HT-29 (cell line): ENCODE results near the gene NOX5. TPM values are rescaled to one million over a fixed set of nuclear protein-coding genes. Genes with fewer than 3 reads are reported as not detected.

Experiments
- DNase-seq: peaks from one replicate; pipeline ENCODE4 v3.0.0-alpha.2; 2015; ENCODE audit warnings: low spot score
- total RNA-seq: library from RNA; depleted of rRNA; stranded (reverse); fragments of >200 nt; shearing (Covaris generic); gene quantifications from 2 replicates; pipeline ENCODE4 v1.2.3, GENCODE V29; 2014

NOX5 gene
- total RNA-seq, 1 experiment from 2014 or later = not detected

DNA sequence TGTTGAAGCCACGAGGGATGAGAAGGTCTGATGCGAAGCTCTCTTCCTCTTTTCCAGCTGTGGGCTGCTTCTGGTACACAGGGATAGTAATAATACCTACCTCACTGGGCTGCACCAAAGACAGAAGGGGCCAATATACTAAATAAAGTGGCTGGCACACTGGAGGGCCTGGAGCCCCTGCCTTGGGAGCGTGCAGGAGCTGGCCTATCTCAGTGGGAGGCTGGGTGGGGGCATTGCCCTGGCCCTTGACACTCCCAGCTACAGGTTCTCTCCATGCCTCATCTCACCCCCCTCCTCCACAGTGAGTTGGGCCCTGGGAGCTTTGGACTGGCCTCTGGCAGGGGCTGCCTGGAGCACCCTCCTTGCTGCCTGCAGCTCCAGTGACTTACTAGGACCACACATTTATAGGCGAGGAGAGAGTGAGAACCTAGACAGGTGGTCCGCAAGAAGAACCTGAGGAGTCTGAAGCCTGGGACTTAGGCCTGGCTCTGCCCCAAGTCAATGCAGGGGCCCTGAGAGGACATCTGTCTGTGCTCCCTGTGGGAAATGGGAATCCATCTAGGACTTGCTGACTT, 1.6 kb downstream of the NOX5 start:
- DNase-seq = no peak

DNA sequence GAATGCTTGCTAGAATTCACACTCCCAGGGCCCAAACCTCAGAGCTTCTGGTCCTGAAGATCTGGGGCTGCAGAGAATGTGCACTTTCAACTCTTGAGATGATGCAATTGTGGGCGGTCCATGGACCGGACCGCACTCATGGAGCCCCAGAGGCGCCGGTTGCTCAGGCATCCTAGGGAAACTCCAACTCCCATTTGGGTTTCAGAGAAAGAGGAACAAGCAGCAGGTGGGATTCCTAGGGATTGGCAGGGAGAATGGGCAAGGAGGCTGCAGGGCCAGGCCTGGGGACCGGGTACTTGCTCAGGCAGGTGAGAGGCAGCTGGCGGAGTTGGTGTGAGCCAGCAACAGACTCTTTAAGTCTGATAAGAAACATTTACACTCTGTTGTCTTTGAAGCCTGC, 3.5 kb downstream of the NOX5 start:
- no peak for DNase-seq

DNA sequence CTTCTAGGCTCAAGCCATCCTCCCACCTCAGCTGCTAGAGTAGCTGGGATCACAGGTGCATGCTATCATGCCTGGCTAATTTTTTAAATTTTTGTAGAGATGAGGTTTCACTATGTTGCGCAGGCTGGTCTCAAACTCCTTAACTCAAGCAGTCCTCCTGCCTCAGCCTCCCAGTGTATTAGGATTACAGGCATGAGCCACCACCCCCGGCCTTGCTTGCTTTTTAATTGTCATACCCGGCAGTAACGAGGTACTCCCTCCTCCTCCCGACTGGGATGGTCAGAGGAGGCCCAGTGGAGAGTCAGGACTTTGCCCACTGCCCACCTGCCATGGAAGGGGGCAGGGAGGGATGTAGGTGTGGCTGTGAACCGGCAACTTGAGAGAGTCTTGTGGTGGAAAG, 4.5 kb downstream of the NOX5 start:
- no peak for DNase-seq

DNA sequence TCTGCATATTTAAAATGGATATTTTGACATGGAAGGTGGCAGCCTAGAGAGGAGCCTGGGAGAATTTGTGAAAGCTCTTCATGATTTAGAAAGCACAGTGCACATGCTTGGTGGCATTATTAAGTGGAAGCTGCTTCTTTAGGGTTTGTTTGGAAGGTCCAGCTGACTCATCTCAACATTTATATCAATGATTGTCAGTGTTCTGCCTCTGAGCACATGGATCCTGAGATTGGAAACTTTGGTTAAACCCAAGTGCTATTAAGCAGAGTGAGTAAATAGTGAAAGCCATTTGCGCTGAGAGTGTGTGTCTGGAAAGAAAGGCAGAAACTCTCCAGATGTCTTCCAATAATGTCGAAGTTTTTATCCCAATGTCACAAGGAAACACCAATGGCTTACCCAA, 7.4 kb downstream of the NOX5 start:
- DNase-seq = no peak

DNA sequence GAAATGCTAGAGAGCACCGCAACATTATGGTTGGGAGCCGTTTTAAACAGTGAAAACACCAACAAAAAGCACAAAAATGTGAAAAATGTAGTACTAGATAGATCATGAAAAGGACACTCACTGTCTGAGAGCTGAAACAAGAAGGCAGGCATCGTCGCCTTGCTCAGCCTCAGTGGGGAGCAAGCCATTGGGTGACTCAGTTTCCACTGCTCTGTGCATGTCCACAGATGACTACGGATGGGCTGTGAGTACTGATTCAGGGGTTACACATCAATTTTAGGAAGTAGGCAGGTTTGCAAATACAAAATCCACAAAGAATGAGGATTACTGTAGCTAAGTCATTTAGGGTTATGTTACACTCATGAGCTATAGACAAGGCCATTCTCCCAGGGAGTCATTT, 10.8 kb downstream of the NOX5 start:
- DNase-seq = no peak

DNA sequence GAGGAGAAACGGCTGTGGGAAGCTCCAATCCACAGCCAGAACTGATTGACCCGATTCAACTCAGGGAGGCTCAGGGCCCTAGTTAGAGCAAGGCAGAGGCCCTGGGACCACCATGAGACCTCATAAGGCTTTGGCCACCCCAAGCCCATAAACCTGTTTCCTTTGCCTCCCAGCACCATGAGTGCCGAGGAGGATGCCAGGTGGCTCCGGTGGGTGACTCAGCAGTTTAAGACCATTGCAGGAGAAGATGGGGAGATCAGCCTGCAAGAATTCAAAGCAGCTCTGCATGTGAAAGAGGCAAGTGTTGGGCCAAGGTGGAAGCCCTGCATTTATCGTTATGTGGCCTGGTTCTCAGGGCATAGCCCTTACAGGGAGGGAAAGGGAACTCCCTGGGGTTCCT, 11.9 kb downstream of the NOX5 start:
- no peak for DNase-seq

DNA sequence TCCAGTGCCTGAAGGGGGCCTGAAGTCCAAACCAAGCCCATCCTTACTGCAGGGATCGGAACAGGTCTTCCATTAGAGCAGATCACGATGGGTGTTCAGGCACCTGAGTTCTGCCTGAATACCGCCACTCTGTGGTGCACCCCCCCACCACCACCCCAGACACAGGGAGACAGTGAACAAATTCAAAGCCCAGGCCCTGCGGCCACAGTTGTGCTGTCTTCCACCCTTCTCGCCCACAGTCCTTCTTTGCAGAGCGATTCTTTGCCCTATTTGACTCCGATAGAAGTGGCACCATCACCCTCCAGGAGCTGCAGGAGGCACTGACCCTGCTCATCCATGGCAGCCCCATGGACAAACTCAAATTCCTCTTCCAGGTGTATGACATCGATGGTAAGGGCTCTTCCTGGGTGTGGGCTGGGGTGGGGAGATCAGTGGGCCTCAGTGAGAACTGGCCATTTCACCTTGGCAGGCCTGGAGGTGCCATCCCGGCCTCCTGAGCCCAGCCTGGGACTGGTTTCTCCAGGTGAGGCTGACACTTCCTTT, 13.6 kb downstream of the NOX5 start:
- no peak for DNase-seq

DNA sequence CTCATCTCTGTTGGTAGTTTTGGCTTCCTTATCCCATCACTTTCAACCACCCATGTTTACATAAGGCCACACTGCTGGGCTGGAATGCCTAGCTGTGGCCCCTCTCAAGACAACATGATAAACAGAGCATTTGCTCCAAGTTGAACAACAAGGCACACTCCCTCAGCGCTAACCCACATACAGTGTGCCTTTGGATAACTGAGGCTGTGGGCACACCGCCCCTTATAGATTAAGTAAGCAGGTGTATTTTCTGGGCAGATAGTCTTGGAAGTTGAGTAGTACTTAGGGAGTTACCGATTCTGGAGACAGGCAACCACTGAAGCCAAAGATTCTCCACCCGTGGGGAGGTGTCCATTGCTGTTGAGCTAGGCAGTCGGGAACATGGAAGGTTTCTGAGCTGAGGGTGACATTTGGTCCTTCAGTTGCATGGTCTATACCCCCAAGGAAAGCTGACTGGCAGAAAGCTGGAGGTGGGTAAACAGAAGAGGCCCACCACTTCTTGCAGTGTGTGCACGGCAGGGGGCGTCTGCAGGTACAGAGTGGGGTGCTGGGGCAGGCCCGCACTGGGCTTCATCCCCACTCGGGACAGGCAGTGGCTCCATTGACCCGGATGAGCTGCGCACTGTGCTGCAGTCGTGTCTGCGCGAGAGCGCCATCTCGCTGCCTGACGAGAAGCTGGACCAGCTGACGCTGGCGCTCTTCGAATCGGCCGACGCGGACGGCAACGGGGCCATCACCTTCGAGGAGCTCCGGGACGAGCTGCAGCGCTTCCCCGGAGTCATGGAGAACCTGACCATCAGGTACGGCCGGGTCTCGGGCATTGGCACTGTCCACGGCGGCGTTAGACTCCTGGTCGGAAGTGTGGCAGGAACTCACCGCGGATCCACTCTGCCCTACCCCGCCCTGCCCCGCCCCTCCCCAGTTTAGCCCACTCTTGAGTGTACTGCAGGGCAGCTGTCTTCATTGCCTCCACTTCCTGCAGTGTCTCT, 16.8 kb downstream of the NOX5 start:
- DNase-seq = peak; percentile 68

DNA sequence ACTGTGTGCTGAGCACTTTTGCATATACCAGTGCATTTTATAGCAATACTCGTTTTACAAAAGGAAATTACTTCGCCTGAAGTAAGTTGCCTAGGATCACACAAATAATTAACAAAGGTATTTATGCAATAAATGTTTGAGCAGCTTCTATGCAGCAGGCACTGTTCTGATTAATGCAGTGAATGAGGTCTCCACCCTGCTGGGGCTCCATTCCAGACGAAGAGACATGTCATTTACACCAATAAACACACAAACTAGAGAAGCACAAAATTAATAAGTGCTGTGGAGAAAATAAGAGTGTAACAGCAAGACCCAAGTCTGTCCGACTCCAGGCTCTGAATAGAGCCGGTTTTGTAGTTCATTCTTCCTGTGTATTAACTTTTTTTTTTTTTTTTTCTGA, 17.5 kb downstream of the NOX5 start:
- peak; percentile 19 for DNase-seq

DNA sequence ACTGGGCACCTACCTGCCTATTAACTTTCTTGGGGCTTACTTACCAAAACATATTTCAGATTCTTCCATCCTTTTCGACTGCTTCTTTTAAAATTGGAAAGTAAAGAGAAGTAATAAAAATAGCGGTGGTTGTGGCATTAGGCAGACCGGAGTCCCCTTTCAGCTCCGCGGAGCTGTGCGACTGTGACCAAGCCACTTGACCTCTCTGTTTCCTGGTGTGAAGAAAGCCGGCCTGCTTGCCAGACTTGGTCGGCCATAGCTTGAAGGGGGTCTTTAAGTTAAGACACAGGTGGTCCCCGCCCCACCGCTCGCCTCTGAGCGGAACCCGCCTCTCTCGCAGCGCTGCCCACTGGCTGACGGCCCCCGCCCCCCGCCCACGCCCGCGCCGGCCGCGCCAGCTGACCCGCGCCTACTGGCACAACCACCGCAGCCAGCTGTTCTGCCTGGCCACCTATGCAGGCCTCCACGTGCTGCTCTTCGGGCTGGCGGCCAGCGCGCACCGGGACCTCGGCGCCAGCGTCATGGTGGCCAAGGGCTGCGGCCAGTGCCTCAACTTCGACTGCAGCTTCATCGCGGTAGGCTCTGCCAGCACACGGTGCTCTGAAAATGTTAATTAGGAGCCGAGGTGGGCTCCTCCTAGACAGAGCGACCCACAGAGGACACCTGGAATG, 18.3 kb downstream of the NOX5 start:
- no peak for DNase-seq

DNA sequence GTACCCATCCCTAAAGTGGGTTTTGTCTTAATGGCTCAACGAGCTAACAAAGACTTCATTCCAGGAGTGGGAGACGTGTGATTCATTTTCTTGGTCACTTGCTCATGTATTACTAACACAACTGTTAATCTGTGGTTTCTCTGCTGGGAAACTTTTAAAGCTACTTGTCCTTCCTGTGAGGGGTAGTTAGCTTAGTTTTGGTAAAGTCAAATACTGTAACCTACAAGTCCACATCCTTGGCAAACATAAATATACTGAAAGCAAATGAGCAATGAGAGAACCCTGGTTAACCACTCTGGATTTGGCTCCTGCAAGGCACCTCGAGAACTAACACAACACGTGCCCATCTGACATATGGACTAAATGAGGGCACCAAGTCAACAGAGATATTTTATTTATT, 19.9 kb downstream of the NOX5 start:
- DNase-seq = no peak

DNA sequence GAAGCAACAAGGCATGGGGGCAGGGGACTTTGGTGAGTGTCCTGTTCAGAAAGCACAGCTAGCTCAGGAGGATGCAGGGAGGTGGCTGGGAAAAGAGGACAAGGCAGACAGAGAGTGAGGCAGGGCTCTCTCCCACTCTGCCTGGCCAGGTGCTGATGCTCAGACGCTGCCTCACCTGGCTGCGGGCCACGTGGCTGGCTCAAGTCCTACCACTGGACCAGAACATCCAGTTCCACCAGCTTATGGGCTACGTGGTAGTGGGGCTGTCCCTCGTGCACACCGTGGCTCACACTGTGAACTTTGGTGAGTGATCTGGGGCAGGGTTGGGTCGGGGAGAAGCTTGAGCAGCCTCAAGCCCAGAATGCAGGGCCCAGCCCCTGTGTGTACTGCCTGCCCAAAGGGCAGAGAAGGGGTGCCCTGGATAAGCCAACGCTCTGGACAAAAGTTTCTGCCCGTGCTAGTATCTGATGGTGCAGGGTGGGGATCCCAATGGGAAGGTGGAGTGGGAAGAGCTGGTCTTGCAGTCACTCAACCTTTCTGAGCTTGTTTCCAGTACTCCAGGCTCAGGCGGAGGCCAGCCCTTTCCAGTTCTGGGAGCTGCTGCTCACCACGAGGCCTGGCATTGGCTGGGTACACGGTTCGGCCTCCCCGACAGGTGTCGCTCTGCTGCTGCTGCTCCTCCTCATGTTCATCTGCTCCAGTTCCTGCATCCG, 20.9 kb downstream of the NOX5 start:
- DNase-seq = peak; percentile 72

DNA sequence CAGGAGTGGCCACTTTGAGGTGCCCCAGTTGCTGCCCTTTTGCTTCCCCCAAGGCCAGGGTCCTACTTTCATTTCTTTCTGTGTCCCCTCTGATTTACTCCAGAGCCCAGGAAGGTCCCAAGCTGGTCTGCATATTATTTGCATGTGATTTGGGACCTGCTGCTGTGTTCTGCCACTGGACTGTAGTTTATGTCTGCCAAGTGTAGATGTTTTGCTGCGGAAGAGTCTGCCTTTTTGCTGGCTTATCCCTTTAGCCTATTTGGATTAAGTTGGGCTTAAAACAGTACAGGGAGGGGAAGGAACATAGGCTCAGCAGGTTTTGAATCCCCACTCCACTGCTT, 21.4 kb downstream of the NOX5 start:
- no peak for DNase-seq

DNA sequence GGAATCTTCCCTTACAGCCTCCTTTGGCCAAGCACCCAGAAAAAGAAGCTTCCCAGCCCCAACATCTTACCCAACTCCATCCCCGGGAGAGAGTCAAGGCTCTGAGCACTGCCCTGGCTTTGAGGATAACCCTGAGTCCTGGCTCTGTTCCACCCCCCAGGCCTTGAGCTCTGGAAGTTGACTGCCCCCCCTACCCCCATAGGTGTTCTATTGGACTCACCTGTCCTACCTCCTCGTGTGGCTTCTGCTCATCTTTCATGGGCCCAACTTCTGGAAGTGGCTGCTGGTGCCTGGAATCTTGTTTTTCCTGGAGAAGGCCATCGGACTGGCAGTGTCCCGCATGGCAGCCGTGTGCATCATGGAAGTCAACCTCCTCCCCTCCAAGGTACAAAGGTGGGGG, 22.3 kb downstream of the NOX5 start:
- DNase-seq = no peak

DNA sequence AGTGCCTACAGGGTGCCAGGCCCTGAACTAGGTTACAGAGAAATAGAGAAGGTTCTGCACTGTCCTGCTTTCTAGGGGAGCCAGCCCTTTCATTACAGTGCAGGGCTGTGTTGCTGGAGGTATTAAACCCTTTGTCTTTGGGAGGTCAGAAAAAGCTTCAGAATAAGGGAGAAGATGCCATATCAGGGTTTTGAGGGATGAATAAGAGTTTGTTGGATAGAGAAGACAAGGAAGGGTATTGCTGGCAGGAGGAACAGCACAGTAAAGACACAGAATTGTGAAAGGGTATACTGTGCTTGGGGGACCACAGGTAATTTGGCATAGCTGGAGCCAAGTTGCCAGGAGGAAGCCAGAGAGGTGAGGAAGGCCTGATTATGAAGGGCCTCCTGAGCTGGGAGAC, 23.0 kb downstream of the NOX5 start:
- DNase-seq = no peak

DNA sequence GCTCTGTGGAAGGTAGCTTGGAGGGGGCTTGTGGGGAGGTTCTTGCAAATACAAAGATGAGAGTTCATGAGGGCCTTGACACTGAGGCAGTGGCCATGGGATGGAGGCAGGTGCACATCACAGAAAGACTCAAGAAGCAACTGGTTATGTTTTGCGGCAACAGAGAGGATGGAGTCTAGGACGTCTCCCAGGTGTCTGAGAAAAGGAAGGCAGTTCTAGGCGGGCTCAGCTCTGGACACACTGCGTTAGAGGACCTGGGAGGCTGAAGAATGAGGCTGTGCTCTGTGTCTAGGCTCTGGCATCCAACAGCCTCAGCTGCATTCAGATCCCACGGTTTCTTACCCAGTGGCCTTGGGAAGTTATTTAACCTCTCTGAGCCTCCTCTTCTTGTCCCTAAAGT, 23.5 kb downstream of the NOX5 start:
- no peak for DNase-seq

DNA sequence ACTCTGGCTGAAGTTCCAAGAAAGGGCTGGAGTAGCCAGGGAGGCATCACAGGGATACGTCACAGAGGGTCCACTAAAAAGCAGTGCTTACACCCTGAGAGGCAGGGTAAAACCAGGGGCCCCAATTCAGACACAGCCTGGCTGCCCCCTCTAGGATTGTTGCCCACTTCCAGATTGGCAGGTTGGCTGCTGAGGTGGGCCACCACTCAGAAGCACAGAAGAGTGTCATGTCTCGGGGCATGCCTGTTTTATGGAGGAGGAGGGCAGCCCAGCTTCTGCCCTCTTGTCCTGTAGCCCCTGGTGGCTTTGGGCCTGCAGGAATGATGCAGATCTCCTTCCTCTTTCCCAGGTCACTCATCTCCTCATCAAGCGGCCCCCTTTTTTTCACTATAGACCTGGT, 24.0 kb downstream of the NOX5 start:
- DNase-seq = no peak

DNA sequence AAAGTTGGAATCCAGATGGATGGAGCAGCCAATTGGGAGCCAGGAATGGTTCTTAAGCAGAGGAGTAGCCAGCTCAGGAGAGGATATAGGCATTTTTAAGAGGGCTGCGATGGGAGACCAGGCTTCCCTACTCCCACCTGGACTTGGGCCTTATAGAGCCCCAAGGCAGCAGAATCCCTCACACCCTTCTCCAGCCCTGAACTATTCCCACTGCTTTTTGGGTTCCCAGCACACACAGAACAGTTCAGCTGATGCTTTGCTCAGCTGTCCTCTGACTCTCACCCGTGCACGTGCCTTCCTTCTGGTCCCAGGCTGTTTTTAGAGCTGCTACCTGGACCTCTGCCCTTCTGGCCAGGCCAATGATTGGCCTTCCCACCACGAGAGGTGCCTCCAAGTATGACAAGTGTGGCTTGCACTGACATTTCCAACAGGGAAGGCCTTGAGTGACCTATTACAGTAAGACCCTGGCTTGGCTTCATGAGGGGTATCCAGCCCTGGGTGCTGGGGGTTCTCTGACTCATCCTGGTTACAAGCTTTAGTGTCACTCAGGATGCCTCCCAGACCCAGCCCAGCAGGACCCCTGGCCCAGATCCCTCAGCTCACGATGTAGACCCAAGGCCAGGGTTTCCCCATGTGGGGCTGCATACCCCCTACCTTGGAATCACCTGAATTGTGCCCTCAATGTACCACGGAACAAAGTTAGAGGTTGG, 25.2 kb downstream of the NOX5 start:
- DNase-seq = no peak

DNA sequence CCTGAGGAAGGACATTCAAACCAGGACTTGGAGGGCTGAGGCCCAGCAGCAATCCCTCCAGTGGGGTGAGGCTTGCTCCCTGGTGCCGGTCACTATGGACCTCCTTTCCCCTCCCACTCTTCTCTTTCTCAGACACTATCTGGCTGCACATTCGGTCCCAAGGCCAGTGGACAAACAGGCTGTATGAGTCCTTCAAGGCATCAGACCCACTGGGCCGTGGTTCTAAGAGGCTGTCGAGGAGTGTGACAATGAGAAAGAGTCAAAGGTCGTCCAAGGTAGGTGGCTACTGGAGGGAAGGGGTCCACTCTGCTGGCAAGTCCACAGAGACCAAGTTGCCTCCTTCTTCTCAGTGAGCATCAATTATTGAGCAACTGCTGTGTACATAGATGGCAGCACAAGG, 28.0 kb downstream of the NOX5 start:
- no peak for DNase-seq

DNA sequence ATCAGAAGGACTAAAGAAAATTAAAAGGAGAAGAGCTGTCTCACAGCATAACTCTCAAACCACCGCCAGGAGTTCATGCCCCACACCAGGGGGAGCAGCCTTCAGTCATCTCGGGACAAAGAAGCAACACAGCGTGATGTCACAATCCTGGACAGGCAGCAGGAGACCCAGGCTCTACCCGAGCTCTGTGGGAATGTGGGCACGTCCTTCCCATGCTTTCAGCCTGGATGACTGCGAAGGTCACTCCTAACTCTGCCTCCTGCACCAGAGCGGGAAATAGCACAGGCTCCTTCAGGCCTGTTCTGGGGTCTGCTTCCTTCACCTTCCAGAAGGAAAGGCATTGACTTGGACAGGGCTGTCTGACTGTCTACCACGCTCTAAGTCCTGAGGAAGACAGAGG, 31.3 kb downstream of the NOX5 start:
- peak; percentile 53 for DNase-seq

DNA sequence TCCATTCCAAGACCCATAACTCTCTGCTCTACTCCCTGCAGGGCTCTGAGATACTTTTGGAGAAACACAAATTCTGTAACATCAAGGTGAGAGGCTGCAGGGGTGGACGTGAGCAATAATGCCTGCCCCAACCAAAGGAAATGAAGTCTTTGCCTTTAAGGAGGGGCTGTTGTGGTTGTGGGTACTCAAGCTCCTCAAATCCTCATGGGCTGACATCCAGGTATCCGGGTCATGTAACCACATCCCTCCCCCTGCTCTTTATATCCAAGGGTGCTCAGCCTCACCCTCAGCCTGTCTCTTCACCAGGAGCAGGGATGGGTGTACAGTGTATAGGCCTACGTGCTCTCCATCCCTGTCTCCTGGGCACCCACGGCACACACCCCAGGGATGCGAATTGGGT, 32.3 kb downstream of the NOX5 start:
- DNase-seq = no peak
